ENCODE results near the gene FXYD6. TPM values are rescaled to one million over a fixed set of nuclear protein-coding genes. Genes with fewer than 3 reads are reported as not detected.
A peak's percentile ranks its signal among the peaks of the same experiment; 100 is the strongest.

The FXYD6 gene
- total RNA-seq, 4 donors from 2014 or later = 5.1 to 41.3 (median 14.0) TPM

- TF ChIP-seq POLR2A (IDR thresholded peaks at IDR 0.05) = no peak
- TF ChIP-seq, protein P1, sequence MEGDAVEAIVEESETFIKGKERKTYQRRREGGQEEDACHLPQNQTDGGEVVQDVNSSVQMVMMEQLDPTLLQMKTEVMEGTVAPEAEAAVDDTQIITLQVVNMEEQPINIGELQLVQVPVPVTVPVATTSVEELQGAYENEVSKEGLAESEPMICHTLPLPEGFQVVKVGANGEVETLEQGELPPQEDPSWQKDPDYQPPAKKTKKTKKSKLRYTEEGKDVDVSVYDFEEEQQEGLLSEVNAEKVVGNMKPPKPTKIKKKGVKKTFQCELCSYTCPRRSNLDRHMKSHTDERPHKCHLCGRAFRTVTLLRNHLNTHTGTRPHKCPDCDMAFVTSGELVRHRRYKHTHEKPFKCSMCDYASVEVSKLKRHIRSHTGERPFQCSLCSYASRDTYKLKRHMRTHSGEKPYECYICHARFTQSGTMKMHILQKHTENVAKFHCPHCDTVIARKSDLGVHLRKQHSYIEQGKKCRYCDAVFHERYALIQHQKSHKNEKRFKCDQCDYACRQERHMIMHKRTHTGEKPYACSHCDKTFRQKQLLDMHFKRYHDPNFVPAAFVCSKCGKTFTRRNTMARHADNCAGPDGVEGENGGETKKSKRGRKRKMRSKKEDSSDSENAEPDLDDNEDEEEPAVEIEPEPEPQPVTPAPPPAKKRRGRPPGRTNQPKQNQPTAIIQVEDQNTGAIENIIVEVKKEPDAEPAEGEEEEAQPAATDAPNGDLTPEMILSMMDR (IDR thresholded peaks at IDR 0.05) = no peak
- no peaks in the 10 kb centered on the region for H3K4me1 ChIP-seq
- H3K4me3 ChIP-seq = no peak overlapping the region
- peak overlapping the region in 1 of 4 donors; percentile 17 for H3K27ac ChIP-seq
- H3K9me3 ChIP-seq = no peaks in the 10 kb centered on the region
- peaks cover 0 to 3% (median 0%) of the 10 kb centered on the region in 3 donors for H3K36me3 ChIP-seq
- DNase-seq = peak in 1 of 3 donors; percentile 1
- H3K27me3 ChIP-seq = no peaks in the 10 kb centered on the region
Measured at GRCh38 chr11:117841551-117842031, 34.9 kb downstream of the FXYD6 start.

GRCh38 chr11:117840881-117841550 lies 35.4 kb downstream of the FXYD6 start:
- no peak for TF ChIP-seq POLR2A (IDR thresholded peaks at IDR 0.05)
- TF ChIP-seq, protein P1 (IDR thresholded peaks at IDR 0.05) = no peak
- Histone ChIP-seq H3K27me3 (no peaks in the 10 kb centered on the region), H3K4me3 (no peak overlapping the region), H3K27ac (no peak overlapping the region), H3K9me3 (no peaks in the 10 kb centered on the region), H3K4me1 (no peaks in the 10 kb centered on the region), H3K36me3 (peaks cover 0 to 3% (median 0%) of the 10 kb centered on the region in 3 donors)
- DNase-seq = peak in 2 of 3 donors; percentile 6 to 29

DNA sequence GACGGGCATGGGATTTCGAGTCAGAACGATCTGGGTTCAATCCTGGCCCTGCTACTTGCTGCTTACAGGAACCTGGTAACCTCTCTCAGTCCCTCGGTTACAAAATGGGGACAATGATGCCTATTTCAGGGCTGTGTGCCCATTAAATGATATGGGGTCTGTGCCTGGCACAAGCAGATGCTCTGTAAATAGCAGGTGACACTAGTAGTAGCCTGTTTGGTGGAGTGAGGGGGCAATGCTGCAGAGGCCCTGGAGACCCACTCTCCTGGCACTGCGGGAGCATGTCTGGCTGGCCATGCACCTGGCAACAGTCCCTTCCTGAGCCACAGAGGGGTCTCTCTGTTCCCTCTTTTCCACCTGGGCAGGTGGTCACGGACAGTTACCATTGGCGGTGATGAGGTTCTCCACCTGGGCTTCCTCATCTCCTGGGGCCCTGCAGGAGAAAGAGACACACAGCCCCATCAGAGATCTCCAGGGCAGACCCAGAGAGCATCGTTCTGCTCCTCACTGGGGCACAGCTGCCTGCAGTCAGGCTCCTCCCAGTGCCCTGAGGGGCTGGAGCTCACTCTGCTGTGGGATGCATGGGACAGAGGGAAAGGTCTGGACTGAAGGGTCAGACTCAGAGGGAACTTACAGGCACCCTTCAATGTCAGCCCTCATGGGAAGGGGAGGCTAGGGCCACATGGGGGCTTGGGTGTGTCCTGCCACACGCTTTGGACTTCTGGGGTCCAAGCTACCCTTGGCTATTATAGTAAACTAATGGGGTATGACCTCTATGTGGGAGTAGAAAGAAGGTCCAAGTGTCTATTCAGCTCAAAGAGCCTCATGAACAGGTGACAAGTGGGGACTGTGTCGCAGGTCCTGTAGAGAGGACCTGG lies 36.3 kb downstream of the FXYD6 start:
- no peak overlapping the region for H3K27ac ChIP-seq
- H3K4me3 ChIP-seq = no peak overlapping the region
- TF ChIP-seq, protein P1 (IDR thresholded peaks at IDR 0.05) = no peak
- TF ChIP-seq POLR2A (IDR thresholded peaks at IDR 0.05) = no peak
- H3K4me1 ChIP-seq = no peaks in the 10 kb centered on the region
- peaks cover 0 to 3% (median 0%) of the 10 kb centered on the region in 3 donors for H3K36me3 ChIP-seq
- peak in 2 of 3 donors; percentile 3 to 25 for DNase-seq
- no peaks in the 10 kb centered on the region for H3K9me3 ChIP-seq
- H3K27me3 ChIP-seq = no peaks in the 10 kb centered on the region

DNA sequence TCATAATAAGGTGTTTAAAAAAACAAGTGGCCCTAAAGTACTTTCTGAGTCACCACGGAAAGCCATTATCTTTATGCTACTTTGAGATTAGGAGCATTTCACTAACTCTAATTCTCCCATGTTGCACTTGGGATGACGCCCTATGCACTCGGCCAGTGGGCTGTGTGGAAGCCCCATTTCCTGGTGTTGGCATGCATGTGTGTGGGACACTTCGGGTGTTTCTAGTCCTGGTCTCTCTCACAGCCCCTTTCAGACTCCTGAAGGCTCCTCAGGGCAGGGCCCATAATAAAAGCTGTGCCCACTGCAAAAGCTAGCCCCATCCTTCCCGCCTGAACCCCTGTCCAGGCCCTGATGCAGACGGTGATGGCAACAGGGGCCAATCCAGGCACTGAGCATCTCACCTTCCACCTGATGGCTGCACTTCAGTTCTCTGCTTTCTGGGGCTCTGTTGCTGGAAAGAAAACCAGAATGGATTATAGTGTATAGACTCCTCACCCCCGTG lies 37.0 kb downstream of the FXYD6 start:
- peak in 1 of 3 donors; percentile 8 for DNase-seq
- no peaks in the 10 kb centered on the region for H3K9me3 ChIP-seq
- no peaks in the 10 kb centered on the region for H3K4me1 ChIP-seq
- no peak overlapping the region for H3K27ac ChIP-seq
- no peaks in the 10 kb centered on the region for H3K27me3 ChIP-seq
- peaks cover 0 to 3% (median 0%) of the 10 kb centered on the region in 3 donors for H3K36me3 ChIP-seq
- TF ChIP-seq, protein P1 (IDR thresholded peaks at IDR 0.05) = no peak
- TF ChIP-seq POLR2A (IDR thresholded peaks at IDR 0.05) = no peak
- no peak overlapping the region for H3K4me3 ChIP-seq

- peak in 1 of 3 donors; percentile 27 for DNase-seq
- TF ChIP-seq, protein P1 (IDR thresholded peaks at IDR 0.05) = no peak
- TF ChIP-seq POLR2A (IDR thresholded peaks at IDR 0.05) = no peak
- no peak overlapping the region for H3K4me3 ChIP-seq
- H3K9me3 ChIP-seq = no peaks in the 10 kb centered on the region
- no peaks in the 10 kb centered on the region for H3K27me3 ChIP-seq
- H3K4me1 ChIP-seq = peaks cover 0 to under 1% (median 0%) of the 10 kb centered on the region in 4 donors
- no peak overlapping the region for H3K27ac ChIP-seq
- peaks cover 0 to 3% (median 0%) of the 10 kb centered on the region in 3 donors for H3K36me3 ChIP-seq
Measured at GRCh38 chr11:117838901-117839300, 37.6 kb downstream of the FXYD6 start.

Measured in Peyer's patch (tissue), 4 donors.